SK-N-MC (cell line): Measurements from ENCODE around the gene APBA1.

Source experiments
- EZH2 ChIP-seq: fragments of 200-600 bp; sonication (generic); IDR thresholded peaks from one replicate; pipeline ENCODE4 v1.6.1; 2017; ENCODE audit warnings: antibody characterized with exemption
- POLR2AphosphoS5 ChIP-seq: IDR thresholded peaks from 2 replicates; pipeline ENCODE4 v1.6.1; 2012; ENCODE audit warnings: mild to moderate bottlenecking, low read depth, low read length, borderline replicate concordance

DNA sequence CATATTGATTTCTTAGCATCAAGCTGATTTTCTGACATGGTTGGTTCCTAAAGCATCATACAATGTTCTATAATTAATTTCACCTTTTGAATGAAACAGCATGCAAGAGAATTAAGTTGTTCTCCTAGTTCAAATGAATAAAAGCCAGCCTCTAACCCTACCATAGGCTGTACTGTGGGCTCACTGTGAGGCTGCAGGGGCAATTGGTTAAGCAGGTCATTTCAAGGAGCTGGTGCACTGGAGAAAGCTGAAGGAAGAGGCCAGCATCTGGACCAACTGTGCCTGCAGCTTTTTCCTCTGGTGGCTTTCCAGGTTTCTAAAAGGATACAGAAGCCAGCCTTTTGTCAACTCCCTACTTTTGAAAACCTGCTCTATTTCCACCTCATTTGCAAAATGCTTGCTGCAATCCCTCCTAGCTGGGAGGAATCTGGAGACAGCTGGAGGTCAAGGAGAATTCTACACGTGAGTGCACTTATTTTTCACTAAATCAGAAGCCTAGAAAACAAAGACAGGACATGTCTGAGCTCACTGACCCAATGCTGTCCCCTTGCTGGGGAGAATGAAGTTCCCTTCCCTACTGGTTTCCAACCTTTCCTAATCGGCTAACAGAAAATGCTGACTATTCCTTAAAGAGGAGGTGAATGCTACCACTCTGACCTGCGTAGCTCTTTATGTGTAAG, 158.9 kb downstream of the APBA1 start:
- TF ChIP-seq POLR2AphosphoS5 (no peak), EZH2 (no peak)
